HG03571 (cell line): ENCODE measurements around the gene NIM1K.
"Not testable (repeated sequence)": the region's sequence is repeated elsewhere in the genome, so short reads cannot be mapped to it uniquely, and the experiment has no call there.

Experiments
- ATAC-seq: cut with Tn5 transposase; IDR thresholded peaks from one replicate; pipeline ENCODE4 v1.9.1; 2021; ENCODE audit not compliant: unreplicated experiment

NIM1K gene

DNA sequence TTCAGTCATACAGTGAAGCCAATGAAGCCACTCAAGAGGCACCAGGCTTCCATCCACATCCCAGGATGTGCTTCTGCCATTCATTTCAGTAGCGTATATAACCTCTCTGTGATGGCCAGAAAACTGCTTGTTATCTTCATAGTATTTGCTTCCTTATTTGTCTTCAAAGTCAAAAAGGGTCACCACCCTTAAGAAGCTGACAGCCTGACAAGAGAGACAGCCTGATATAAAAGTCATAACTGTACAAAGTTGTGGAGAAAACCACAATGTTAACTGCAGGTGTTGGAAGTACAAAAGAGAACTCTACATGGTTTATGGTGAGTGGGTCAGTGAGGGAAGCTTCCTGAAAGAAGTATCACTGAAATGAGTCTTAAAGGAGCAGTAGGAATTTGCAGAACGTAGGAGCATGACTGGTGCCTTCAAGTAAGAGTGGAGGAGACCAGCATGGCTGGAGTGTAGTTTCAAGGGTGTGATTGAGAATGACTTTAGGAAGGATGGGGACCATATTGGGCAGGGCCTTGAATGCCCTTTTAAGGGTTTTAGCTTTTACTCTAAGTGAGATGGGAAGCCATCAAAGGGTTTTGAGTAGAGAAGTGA lies 33.7 kb downstream of the NIM1K start:
- ATAC-seq, result no peak

DNA sequence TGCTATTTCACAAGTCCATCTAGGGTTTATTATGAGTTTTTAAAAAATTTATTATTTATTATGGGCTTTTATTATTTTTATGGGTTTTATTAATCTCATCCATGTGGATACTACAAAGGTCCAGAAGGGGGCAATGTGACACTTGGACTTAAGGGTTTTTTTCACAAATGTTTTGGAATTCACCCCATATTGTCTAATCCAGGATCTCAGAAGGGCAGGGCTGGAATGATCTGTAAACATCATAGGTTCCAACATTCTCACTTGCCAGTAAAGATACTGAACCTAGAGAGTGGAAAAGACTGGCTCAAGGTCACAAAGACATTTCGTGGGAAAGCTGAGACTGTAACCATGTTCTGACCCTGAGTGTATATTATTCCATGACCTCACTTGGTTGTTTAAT lies 35.6 kb downstream of the NIM1K start:
- no peak for ATAC-seq

DNA sequence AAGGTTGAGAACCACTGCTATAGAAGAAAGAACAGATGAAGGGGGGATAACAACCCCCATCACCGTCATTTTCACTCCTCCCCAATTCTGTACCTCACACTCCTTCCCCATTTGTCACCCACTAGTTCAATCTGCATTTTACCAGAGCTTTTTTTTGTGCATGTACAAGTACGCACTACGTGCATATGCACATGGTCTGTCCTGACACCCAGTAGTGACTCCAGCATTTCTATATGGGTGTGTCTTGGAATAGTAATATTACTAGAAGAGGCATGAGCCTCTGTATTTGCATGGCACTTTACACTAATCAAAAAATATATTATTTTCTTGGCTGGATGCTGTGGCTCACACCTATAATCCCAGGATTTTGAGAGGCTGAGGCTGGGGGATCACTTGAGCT lies 38.7 kb downstream of the NIM1K start:
- ATAC-seq, result no peak

DNA sequence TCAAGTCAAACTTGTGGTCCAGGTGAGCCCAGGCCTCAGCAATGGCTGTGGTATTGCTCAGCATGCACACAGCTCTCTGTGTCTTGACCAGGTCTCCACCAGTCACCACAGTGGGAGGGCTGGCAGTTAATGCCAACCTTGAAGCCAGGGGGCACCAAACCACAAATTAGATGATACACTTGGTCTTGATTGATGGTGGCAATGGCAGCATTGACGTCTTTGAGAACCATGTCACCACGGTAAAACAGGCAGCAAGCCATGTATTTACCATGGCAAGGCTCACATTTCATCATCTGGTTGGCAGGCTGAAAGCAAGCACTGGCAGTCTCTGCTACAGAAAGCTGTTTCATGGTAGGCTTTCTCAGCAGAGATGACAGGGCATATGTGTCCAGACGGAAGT lies 40.0 kb downstream of the NIM1K start:
- no peak for ATAC-seq

DNA sequence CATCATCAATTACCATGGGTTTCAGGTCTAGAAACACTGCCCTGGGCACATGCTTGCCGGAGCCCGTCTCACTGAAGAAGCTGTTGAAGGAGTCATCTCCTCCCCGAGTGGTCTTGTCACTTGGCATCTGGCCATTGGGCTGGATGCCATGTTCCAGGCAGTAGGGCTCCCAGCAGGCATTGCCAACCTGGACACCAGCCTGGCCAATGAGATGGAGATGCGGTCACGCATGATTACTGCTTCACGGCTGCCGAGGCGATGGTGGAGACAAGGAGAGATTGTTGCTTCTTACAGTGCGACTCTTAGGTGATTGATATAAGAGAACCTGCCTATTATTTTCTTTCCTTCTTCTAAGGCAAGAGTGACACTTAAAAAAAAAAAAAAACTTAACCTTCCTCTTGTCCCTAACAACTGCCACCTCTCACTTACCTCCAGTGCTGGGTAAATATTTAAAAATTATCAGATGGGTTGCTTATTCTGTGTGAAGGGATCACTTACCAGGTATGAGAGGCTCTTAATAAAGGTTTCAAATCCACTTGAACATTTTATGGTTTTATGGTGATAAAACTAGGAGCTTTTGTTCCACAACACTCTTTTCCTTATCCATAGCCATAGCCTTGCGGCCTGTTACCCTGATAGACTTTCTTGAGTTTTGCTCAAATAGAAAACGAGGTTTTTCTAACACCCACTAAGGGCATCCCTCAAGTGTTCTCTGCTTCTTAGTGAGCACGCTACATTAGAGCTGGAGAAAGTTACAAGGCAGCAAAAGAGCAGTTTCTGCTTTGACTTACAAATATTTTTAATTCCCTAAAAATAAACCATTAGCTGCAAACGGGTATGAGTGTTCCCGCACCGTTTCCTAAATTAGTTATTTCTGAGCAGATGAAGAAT lies 41.2 kb downstream of the NIM1K start:
- no peak for ATAC-seq

DNA sequence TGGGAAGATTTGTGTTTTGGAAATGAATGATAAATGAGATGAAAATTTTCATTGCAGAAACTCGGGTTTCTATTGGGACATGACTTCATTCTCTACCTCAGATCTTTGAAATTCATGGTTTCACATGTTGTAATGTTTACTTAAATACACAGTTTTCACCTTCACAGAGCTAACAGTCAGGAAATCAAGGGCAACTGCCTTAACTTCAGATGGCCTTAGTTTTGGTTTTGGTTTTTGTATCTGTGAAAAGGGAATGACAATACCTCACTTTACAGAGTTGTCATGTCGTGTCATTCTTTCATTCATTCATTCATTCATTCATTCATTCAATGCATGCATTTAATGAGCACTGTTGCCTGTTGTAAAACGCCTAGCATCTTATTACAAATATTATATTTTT lies 41.9 kb downstream of the NIM1K start:
- no peak for ATAC-seq

- no peak for ATAC-seq
These were observed 44.8 kb downstream of the NIM1K start for GRCh38 chr5:43236653-43237355.

DNA sequence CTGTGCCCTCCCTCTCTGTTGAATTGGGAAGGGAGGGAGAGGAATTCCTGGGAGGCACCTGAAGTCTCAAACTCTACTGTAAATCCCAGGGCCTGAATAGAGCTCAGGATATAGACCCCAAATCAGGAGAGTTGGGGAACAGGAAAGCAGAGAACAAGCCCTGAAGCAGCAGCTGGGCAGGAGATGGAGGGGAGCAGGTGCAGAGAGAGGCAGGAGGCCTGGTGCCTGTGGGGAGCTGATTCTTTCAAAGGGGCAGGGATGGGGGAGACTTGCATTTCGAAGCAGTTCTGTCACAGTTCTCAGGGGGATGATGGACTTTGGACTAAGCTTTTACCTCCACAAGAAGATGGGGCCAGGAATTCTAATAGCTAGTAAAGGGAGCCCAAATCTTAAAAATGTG lies 50.2 kb downstream of the NIM1K start:
- ATAC-seq, result no peak

DNA sequence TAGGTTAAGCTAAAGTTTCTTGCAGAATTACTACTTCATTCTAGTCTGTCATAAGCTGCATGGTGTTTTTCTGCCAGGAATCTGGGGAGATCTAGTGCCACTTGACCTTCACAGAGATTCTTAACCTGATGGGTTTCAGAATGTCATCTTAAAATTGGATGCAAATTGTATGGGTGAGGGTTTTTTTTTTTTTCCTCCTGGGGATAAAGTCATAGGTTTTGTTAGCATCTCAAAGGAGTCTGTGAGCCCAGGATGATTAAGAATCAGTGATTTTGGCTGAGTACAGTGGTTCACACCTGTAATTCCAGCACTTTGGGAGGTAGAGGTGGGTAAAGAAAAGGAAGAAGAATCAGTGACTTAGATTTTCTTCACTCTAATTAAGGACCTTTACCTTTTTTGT lies 51.2 kb downstream of the NIM1K start:
- no peak for ATAC-seq

DNA sequence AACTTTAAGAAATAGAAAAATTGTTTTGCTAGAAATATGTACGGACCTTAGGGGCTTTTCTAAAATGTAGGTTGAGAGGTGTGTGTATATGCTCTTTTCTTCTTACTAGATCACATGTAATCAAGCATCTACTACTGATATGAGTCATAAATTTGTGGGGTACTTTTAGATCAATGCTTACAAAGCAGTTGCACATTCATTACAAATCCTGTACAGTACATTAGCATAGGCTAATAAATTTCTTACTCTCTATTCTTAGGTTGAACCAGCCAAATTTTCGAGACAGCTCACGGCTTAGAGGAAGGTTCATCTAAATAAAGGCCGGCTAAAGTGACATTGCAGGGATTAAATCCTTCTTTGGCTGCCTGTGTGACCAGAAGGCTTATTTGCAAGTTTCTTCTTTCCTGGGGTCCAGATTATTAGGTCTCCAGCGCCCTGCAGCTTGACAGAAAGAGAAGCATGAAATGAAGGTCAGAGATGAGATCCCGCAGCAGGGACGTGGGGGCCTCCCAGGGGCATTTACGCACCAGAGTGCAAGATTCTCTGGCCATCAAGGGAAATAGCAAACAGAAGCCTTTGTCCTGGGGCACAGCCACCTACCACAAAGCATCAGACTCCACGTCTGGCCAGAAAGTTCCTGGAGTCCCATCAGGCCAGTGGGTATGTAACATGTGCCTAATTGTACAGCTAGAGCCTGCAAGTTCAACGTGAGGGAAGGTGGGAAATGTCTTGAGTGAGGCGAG lies 53.0 kb downstream of the NIM1K start:
- ATAC-seq, result peak; percentile 82

GRCh38 chr5:43245724-43246385 lies 53.8 kb downstream of the NIM1K start:
- no peak for ATAC-seq

DNA sequence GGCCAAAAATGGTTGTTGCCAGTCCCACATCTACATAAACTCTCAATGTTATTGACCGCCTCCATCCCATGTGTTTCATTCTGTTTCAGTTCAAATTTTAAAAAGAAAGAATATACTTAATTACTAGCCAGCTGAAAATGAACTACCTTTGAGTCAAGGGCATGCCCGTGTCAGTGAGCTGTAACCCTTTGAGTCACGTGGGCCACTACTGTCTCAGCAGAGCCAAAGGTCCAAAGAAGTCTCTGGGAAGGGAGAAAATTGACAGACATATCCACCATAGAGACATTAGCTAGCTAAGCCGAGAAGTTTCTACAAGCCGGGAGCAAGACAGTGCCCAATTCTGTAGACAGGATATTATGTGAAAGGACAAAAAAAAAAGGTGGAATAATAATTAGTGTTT lies 59.7 kb downstream of the NIM1K start:
- ATAC-seq, result no peak

GRCh38 chr5:43255704-43256103 lies 63.7 kb downstream of the NIM1K start:
- no peak for ATAC-seq

DNA sequence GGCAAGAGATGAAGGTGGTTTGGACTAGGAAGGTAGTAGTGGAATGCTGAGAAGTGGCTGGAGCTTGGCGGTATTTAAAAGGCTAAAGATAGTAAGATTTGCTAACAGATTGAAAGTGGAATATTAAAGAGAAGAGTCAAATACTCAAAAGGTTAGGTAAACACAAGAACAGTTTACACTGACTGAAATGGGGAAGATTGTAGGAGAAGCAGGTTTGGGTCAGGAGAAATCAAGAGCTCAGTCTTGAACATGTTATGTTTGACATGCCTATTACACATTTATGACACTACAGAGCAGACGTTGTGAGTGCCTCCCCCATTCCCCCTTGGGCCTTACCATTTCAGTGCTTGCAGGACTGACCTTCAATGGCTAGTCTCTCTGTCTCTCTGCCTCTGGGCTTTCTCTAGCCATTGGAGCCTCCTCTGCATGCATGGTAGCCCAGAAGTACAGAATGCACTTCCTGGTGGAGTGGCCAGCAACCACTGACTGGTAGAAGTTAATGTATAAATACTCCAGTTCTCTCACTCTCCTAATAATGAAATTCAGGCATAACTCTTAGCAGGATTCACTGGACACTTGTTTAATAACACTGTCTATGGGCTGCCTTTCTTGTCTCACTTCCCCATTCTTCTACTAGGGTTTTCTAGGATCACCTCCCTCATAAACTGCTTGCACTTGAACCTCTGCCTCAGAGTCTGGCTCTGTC lies 64.4 kb downstream of the NIM1K start:
- ATAC-seq, result no peak

GRCh38 chr5:43258116-43258515 lies 66.1 kb downstream of the NIM1K start:
- no peak for ATAC-seq

DNA sequence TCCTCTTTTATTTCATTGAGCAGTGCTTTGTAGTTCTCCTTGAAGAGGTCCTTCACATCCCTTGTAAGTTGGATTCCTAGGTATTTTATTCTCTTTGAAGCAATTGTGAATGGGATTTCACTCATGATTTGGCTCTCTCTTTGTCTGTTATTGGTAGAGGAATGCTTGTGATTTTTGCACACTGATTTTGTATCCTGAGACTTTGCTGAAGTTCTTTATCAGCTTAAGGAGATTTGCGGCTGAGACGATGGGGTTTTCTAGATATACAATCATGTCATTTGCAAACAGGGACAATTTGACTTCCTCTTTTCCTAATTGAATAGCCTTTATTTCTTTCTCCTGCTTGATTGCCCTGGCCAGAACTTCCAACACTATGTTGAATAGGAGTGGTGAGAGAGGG lies 70.2 kb downstream of the NIM1K start:
- not testable (repeated sequence) for ATAC-seq

DNA sequence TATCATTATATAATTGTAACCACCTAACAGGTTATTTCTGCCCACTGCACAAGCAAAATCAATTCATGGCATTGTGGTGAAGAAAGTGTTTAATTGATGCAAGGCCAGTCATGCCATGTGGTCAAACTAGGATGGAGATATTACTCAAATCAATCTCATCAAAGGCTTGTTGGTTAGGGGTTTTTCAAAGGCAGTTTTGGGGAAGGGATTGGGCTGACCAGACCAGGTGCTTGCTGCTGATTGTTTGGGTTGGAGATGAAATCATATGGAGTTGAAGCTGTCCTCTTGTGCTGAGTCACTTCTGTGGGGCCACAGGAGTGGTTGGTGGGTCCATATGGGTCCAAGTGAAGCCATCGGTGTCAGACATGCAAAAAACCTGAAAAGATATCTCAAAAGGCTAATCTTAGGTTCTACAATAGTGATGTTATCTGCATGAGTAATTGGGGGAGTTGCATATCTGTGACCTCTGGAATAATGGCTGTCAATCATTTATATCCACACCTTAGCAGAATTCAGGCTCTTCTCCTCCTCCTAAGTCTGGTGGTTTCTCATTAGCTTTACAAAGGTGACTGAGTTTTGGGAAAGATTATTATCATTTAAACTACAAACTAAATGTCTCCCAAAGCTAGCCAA lies 76.3 kb downstream of the NIM1K start:
- no peak for ATAC-seq

GRCh38 chr5:43270645-43271044 lies 78.6 kb downstream of the NIM1K start:
- no peak for ATAC-seq

DNA sequence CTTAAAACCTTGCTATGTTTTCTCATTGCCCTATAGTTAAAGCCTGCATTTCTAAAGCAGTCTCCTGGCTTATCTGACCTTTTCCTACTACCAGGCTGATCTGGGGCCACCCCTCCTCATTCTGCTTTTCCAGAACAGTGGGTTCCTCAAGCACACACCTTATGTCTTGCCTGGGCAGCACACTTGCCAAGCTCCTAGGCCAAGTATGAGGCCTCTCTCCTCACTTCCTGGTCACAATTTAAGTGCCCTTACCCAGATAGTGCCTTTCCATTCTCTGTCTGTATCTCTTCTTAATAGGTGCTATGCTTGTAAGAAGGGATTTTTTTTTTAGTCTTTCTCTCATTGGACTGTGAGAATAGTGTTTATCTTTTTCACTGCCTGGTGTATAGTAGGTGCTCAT lies 81.5 kb downstream of the NIM1K start:
- no peak for ATAC-seq
